GM19238 (cell line): ENCODE results near the gene CD248.

ENCODE experiments used
- DNase-seq: peaks from one replicate; pipeline ENCODE4 v3.0.0; 2011; ENCODE audit warnings: low spot score; ENCODE audit not compliant: insufficient read length

The CD248 gene

DNA sequence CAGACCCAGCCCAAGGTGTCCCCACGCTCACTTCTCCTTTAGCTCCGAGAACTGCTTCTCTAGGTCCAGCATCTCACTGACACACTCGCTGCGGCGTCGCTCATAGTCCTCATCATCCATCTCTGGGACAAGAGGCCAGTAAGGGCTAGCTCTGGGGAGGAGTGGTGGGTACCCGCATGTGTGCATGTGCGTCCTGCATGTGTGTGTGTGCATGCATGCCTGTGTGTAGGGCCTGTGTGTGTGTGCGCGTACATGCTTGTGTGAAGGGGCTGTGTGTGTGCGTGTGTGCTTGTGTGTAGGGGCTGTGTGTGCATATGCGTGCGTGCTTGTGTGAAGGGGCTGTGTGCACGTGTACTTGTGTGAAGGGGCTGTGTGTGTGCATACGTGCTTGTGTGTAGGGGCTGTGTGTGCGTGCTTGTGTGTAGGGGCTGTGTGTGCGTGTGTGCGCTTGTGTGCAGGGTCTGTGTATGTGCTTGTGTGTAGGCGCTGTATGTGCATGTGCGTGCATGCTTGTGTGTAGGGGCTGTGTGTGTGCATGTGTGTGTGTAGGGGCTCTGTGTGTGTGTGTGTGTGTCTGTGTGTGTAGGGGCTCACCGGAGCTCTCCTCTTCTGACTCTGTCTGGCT is 24.8 kb upstream of the CD248 start:
- no peak for DNase-seq

DNA sequence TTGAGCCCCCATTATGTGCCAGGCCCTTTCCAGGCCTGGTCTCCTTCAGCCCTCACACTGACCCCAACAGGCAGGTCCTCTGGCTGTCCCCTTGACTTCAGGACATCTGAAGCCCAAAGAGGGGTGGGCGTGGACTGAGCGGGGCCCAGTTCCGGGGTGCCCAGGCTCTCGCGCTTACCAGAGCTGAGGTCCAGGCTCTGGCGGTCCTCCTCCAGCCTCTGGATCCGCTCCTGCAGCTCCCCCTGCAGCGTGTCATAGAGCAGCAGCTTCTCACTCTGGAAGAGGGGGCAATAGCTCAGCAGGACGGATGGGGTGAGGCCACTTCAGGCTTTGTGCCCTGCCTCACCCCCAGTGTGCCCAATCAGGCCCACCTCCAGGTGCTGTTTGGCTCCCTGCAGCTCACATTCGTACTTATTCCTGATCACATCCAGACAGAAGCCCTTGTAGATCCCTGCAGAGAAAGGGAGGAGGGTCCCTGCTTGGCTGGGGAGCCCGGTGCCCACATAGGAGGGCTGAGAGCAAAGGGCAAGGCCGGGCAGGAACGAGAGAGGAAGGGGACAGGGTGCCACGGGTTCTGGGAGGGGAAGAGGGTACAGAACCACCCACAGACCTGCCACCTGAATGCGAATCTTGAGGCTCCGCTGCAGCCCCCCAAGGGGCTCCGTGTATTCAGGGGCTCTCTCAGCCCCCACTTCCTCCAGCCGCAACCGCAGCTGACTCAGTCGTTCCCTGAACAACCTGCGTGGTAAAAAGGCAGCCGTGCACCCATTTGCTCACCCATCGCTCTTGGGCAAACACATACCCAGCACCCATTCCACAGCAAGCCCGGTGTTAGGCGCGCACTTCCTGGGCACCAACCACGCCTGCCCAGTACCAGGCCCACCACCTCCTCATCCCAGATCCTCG is 24.0 kb upstream of the CD248 start:
- no peak for DNase-seq

DNA sequence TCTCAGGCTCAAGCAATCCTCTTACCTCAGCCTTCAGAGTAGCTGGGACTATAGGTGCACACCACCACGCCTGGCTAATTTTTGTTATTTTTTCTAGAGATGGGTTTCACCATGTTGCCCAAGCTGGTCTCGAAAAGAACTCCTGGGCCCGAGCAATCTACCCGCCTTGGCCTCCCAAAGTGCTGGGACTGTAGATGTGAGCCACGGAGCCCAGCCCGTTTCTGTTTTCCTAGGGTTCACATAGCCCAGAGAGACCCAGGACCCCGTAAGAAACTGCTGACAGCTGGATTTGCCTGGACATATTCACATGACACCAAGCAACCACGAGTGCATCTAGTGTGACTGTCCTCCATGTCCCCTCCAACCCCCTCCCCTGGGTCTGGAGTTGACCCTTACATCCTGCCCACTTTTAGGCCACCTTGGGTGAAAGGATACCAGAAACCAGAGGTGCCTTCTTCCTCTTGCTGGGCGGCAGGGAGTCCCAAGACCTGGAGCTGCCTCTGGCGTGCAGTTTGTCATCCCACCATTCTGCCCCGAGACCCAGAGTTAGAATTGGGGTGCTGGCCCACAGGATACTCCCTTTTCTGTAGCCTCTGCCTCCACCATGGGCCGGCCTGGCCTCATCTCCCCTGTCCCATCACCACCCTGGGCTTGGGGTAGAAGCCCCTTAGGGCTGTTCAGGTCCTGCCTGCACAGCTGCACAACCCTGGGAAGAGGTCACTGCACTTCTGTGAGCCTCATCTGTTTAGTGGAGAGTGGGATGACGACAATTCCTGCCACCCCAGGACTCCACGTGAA is 23.0 kb upstream of the CD248 start:
- no peak for DNase-seq

DNA sequence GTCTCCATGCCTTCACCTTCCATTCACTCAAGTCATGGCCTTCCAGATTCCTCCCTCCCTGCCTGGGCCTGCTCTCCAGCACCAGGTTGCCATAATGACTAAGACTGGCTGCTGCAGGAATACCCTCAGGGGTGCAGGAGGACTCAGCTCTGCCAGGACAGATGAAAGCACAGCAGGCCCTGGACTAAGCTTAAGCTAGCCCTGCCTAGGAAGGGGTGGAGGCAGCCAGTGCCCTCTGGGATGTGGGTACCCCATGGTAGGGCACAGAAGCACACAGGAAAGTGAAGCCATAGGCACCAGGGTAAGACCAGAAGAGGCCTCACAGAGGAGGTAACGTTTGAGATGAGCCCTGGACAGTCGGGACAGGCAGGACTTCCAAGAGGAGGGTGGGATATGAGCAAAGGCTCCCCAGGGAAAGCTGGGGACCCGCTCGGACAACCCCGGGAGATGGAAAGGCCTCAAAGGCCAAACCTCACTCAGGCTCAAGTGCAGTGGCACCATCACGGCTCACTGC is 22.4 kb upstream of the CD248 start:
- DNase-seq: no peak

DNA sequence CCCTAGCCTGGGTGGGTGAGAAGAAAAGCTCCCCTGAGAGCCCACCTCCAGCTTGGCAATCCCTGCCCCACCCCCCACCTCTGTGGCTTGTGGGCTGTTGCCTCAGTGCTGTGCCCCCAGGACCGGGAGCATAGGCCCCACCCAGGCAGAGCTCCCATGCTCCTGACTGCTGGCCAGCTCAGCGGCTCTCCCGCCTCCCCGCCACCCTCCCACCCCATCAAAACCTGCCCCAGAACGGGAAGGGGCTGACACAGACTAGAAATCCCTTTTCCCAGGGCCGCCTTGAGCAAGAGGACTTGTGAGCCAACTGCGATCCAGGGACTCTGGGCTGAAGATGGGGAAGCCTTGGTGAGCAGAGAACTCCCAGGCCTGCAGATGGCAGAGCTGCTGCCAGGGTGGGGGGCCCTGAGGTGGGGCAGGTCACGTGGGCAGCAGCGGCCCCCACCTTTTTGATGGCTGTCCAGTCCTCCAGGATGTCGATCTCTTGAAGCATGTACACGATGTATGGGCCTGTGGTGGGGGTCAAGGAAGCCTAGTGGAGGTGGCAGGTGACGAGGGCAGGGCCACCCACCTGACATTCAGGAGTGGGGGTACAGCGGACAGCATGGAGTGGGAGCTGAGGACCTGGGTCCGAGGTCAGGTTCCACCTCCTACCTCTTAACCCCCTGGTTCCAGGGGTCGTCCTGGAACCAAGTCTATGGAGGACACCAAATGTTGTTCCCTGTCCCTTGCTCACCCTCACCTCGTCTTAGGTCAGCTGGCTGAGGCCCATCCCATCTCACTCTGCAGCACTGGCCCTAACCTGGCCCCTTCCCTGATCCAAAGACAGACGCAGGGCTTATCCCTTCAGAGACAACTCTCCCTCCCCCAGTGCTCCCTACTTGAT is 21.7 kb upstream of the CD248 start:
- no peak for DNase-seq

DNA sequence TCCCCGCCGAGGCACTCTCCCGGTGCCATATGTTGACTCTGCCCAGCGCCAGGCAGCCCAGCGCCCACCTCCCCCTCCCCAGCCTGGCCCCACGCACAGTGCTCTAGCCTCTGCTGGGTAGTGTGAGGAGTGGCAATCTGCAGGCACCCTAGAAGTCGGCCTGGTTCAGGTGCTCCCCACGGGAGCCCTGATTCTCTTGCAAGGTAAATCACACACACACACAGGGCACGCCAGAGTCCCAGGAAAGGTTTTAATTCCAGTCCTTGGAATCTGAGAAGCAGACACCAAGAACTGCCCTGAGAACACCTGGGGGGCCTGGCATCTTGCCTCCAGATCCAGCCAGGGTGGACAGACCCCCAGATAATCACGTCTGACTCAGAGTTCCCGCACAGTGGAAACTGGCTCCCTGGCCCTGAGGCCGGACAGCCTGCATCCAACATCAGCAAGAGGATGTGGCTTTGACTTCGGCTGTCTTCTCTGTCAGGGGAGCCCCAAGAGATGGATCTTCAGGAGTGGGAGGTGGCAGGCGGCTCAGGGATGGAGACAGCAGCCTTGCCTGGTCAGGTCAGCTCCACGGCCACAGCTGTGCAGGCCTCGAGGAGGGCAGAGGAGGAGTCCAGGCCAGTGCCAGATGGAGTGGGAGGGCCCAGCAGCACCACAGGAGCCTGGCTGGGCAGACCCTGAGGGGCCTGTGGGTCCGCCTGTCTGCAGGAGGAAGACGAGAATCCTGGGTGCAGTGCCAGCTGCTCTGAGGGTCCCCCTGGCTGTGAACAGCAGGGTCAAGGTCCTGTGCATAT is 20.5 kb upstream of the CD248 start:
- DNase-seq: no peak

DNA sequence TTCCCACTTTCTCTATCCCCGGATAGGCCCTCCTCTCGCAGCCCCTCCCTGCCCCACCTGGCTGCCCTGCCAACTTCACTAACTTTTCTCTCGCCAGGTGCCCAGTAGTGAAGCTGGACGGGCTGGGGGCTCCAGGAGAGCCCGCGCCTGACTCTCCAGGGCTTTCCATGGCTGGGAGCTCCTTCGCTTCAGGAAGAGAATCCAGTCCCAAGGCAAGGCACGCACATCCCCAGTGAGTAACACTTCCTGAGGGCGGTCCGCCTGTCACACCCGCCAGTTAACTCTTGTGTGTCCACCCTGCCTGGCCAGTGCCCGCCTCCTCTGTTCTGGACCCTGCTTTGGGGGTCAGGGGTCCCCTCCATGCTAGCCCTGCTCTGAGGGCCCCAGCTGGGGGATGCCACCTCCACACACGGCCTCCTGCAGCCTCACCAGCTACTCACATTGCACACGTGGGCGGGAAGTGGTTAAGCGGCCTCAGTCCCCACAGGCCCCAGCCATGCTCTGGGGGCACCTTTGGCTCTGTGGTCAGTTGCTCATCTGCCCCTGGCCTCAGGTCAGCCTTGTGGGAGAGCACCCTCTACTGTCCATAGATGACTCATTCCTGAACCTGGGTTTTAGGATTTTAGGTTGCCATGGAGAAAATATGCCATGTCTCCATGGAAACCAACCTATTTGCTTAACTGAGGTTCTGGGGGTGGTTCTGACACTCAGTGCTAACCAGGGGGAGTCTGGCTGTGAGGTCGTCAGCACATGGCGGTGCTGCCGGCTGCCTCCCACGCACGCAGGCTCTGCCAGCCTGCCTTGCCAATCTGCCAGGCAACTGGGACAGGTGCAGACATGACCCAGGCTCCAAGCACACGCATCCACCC is 19.6 kb upstream of the CD248 start, which contains the start of gene RIN1:
RIN1 (minus strand) TSS at position 201 of the 869 bp plus-strand sequence; CDS start at position 169, 32 bp downstream.
- peak; percentile 74 for DNase-seq

DNA sequence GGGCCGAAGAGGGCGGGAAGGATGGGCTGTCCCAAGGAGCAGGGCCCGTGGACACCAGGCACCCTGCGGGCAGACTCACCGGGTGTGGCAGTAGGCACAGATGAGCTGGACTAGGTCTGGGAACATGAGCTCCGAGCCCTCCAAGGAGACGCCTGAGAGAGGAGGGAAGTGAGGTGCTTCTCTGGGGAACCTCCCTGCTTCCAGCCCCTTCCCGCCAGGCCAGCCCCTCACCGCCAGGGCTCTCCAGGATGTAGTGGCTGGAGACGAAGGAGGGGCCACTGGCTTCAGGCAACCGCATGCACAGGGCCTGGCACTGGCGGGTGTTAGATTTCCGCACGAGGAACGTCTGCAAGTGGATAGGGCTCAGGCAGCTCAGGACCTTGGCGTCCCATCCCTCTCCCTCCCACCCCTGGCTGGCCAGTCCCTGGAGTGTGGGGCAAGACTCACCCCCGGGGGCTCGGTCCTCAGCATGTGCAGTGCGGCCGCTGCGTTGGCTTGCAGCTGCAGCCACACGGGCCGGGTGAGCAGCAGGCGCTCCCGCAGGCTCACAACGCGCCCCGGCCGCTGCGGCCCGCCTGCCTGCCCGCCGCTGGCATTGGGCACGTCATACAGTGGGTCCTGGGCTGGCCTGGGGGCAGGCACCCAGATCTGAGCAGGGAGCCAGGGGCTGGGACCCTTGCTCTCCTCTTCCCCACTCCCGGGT is 18.8 kb upstream of the CD248 start:
- DNase-seq: no peak

DNA sequence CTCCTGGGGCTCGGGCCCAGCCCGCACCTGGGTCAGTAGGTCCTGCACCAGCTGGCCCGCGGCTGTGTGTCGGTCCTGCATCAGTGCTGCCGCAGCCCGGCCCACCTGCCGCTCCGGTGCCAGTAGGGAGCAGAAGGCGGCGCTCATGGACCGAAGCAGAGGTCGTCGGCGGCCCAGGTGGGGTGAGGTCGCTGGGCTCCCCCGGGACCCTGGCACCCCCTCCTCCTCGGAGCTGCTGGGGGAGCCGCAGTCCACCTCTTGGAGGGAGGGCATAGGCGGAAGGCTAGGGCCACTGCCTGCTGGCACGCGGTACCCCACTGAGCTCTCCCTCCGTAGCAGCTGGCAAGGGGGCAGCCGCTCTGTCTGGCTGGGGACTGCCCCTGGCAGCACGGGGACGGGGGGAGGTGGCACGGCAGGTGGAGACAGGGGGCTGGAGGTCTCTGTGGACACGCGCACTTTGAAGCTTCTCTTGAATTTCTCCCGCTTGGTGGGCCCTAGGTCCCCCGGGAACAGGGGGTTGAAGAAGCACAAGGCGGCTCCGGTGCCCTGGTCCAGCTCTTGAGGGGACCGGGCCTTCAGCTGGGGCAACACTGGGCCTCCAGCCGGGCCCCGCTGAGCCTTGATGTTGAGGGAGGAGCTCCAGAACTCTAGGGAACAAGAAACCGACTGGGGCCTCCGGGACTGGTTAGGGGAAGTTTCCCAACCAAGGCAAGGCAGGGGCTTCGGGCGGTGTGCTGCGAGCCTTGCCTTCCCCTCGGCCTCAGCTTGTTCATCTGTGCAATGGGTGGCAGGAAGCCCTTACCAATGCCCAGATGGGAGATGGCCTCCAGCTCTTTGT is 18.0 kb upstream of the CD248 start:
- DNase-seq: no peak

DNA sequence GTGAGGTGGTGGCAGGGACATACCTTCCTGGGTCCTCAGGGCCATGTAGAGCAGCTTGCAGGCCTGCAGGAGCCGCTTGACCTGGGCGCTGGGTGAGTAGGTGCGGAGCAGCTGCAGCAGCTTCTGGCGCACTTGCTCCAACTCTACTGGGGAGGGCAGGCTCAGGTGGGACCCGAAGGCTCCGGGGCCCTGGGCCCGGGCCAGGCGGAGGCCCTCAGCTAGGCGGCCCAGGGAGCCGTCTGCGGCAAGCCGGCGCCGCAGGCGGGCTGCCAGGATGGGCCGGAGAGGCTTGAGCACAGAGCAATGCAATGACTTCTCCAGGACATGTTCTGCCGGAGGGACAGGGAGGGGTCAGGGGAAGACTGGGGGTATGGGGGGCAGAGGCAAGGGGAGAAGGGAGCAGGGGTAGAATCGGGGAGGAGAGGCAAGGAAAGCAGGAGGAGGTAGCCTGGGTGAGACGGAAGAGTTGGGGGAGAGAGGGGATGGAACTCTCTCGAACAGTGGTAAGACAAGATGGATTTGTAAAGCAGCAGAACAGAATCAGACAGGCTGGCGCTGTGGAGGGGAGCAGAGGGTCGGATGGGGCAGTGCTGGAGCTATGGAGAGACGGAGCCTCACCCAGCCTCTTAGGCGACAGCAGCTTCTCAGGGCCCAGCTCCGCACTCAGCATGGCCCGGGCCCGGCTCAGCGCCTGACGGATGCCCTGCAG is 17.2 kb upstream of the CD248 start:
- no peak for DNase-seq

DNA sequence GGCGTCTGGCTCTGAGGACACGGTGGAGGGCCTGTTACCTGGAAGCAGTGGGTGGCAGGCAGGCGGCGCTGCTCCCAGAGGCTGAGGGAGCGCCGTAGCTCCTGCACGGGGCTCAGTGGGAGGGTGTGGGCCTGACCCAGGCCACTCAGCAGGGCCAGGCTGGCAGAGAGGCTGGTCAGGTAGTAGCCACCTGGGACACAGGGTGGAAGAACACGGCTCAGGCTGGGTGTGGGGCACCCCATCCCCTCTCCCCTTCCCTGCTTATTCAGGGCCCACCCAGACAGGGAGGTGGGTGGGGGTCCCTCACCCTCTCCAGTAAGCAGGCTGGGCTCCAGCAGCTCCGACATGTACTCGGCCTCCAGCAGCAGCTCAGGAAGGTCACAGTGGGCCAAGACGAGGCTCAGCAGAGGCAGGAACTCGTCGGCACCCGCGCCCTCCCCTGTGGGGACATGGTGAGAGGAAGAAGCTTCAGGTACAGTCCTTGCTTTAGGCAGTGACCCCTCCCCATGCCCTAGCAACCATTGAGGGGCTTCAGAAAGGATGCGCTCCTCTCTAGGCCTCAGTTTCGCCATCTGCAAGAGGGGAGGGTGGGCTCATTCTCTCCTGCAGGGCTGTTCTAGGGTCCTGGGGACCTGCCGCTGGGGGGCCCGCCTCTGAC is 16.5 kb upstream of the CD248 start:
- no peak for DNase-seq

DNA sequence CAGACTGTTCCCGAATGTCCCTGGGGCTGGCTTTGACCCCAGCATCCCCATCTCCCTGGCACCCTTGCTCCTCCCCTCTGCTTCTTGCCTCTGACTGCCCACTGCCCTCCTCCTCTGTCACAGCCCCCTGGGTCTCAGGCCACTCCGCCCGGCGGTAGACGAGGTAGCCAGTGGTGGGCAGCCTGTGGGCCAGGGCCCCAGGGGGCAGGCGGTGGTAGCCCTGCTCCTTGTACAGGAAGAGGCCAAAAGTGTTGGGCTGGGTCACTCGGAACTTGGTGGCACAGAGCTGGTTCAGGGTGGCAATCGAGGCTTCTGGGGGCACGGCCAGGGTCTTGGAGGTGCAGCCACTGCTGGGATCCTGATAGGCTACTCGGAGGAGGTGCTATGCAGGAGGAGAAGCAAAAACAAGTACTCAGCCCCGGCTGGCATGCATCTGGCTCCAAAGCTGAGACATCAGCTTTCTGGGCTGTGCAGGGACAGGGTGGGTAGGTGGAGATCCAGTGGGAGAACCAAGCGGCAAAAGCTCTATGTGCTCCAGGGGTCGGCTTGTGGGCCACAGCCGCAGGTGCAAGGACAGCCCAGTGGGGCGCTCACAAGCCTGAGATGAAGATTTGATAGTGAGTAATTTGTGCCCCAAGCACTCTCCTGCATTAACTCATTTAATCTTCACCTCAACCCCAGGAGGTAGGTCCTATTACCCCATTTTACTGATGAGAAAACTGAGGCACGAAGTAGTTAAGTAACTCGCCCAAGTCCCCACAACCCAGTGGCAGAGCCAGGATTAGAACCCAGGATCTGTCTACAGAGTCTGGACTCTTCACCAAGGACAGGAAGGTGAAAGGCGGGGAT is 15.8 kb upstream of the CD248 start:
- DNase-seq: no peak

DNA sequence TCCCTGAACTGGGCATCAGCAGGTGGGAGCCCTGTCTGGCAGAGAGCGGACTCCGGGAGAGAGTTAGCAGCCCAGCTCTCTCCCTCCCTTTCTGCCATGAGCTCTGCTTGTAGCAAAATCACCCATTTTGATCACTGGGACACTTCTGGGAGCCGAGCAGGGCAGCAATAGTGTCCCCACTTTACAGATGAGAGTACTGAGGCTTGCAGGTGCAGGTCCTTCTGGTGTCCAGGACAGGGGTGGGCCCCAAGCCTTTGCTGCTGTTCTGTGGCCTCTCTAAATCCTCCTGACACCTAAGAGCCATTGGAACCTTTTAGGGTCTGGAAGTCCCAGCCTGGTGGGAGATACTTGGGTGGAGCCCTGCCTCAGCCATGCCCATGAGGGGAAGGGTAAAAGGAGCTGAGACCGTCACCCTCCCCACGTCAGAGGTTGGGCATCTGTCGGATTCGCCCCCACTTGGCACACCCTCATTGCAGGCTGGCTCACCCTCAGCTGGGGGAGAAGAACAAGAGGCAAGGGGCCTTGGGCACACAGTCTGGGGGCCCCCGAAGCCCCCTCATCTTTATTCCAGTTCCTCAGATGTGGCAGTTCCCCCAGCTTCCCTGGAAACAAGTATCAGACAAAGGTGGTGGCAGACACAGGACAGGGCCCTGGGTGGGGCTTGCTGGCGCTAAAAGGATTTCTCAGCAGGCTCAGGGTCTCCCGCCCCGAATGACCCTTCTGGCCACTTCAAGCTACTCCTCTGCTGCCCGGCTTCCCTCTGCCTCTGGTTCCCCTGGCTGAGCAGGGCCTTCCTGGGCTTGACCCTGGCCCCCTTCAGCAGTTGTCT is 14.9 kb upstream of the CD248 start:
- no peak for DNase-seq

DNA sequence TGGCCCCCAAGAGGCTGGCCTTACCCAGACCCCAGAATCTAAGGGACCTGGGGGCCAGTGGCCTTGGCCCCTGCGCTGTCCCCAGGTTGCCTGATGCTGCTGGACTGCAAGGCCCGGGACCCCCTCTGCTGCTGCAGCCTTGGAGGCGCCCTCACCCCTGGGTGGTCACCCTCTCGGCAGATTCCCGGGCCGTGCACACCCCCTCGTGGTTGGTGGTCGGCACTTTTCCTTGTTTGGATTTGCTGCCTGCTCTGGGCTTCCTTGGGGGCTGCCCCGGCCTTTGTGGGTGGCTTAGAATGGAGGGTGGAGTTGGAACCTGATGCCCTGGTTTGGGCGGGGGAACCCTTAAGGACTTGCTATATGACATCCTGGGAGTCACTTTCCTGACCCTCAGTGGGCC is 14.1 kb upstream of the CD248 start:
- no peak for DNase-seq
